Left lung (tissue), 10 donors: Measurements from ENCODE around the gene PMIS2. TPM values are rescaled to one million over a fixed set of nuclear protein-coding genes. Genes with fewer than 3 reads are reported as not detected.

ENCODE experiments used
- ATAC-seq: fragments of 200-7000 bp; cut with Tn5 transposase; one replicate; pipeline ENCODE4 v1.9.1; 2020; ENCODE audit warnings: moderate library complexity
- DNase-seq, 4 donors: peaks; one replicate each; pipeline ENCODE4 v3.0.0-alpha.2; 2013 to 2020
- H3K27ac ChIP-seq, 2 donors: fragments of 200-600 bp; sonication (generic) in 1 of 2; one replicate each; pipeline versions ENCODE4 v1.5.0 to v1.8.0; 2020 to 2021
- H3K27me3 ChIP-seq, 2 donors: fragments of 200-600 bp; sonication (generic) in 1 of 2; one replicate each; pipeline versions ENCODE4 v1.5.0 to v1.8.0; 2020 to 2021
- H3K36me3 ChIP-seq, 2 donors: fragments of 200-600 bp; sonication (generic) in 1 of 2; one replicate each; pipeline versions ENCODE4 v1.5.0 to v1.8.0; 2020 to 2021
- H3K4me1 ChIP-seq, 2 donors: fragments of 200-600 bp; one replicate each; pipeline ENCODE4 v1.8.0; 2021
- H3K4me3 ChIP-seq, 2 donors: fragments of 200-600 bp; sonication (generic) in 1 of 2; one replicate each; pipeline versions ENCODE4 v1.5.0 to v1.8.0; 2020 to 2021; ENCODE audit warnings: mild to moderate bottlenecking in 1 of 2
- H3K9me3 ChIP-seq, 2 donors: fragments of 200-600 bp; sonication (generic) in 1 of 2; one replicate each; pipeline versions ENCODE4 v1.5.0 to v1.8.0; 2020 to 2021
- intact Hi-C, 2 donors: fragments of 100-400 bp; cut with DNase I; formaldehyde crosslinking; loops; one replicate each; pipeline versions ENCODE4 v1.11.2 to v1.14.2; 2022
- polyA plus RNA-seq, 6 donors: library from polyadenylated mRNA; unstranded; fragments of 120-200 nt; gene quantifications; one replicate each; pipeline ENCODE4 v1.2.1, GENCODE V29; 2013; ENCODE audit not compliant: insufficient read length in 6 of 6
- total RNA-seq, 2 donors: library from RNA; stranded (reverse); fragmentation: NEBNext Ultra II Directional; extraction: Animal tissue kit (Norgen Biotek cat#: 25700); gene quantifications; one replicate each; pipeline ENCODE4 v1.2.1, GENCODE V29; 2021
- TF ChIP-seq, protein P1 (sequence below), 2 donors: fragments of 200-600 bp; sonication (generic) in 1 of 2; IDR thresholded peaks; one replicate each; pipeline versions ENCODE4 v1.5.0 to v1.8.0; 2021; ENCODE audit warnings: antibody characterized with exemption in 2 of 2
- donor health status: DM: no; HTN: yes; CAD: no.
- donor health status: DM: no; HTN: no; CAD: no.

The PMIS2 gene
- total and polyA plus RNA-seq, 8 donors: not detected

- Histone ChIP-seq H3K9me3 (no peaks in the 10 kb centered on the region), H3K36me3 (peaks cover 0 to 15% of the 10 kb centered on the region in 2 donors), H3K4me3 (peak overlapping the region; percentile 75 to 95), H3K27ac (no peak overlapping the region), H3K27me3 (no peaks in the 10 kb centered on the region), H3K4me1 (peaks cover 9 to 23% of the 10 kb centered on the region in 2 donors)
- ATAC-seq (no peak), DNase-seq (no peak)
- TF ChIP-seq, protein P1, sequence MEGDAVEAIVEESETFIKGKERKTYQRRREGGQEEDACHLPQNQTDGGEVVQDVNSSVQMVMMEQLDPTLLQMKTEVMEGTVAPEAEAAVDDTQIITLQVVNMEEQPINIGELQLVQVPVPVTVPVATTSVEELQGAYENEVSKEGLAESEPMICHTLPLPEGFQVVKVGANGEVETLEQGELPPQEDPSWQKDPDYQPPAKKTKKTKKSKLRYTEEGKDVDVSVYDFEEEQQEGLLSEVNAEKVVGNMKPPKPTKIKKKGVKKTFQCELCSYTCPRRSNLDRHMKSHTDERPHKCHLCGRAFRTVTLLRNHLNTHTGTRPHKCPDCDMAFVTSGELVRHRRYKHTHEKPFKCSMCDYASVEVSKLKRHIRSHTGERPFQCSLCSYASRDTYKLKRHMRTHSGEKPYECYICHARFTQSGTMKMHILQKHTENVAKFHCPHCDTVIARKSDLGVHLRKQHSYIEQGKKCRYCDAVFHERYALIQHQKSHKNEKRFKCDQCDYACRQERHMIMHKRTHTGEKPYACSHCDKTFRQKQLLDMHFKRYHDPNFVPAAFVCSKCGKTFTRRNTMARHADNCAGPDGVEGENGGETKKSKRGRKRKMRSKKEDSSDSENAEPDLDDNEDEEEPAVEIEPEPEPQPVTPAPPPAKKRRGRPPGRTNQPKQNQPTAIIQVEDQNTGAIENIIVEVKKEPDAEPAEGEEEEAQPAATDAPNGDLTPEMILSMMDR (IDR thresholded peaks at IDR 0.05): no peak
- intact Hi-C loops: no loop called here
Observed at GRCh38 chr19:35546532-35546931, 39.4 kb upstream of the PMIS2 start.

DNA sequence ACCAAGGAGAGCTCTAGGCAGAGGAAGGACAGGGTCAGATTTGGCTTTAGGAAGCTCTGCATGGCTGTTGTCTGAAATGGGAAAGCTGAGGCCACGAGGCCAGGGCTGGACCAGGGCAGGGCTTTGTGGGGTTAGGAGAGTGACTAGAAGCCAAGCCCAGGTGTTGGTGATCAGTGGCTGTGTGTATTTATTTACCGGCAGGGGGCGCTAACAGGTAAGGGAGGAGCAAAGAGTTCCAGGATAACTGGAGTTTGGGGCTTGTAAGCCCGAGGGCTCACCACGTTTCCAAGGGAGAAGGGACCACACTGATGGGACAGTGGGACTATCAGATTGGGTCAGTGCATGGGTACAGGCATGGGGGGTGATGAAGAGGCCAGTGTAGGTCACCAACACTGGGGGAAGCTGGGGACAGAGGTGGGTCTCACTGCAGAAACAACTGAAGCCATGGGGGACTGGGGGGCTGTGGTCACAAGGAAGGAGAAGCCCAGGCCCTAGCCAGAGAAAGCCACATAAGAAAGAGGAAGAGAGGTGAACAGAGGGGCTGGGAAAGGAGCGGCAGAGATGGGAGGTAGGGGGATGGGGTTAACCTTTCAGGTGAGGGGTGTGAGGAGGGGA is 36.7 kb upstream of the PMIS2 start:
- Histone ChIP-seq H3K9me3 (no peaks in the 10 kb centered on the region), H3K27ac (no peak overlapping the region), H3K36me3 (peaks cover 0 to 15% of the 10 kb centered on the region in 2 donors), H3K4me1 (peaks cover 9 to 20% of the 10 kb centered on the region in 2 donors), H3K4me3 (no peak overlapping the region), H3K27me3 (no peaks in the 10 kb centered on the region)
- intact Hi-C loops: no loop called here
- ATAC-seq: peak; percentile 24
- DNase-seq: peak in 1 of 4 donors; percentile 58
- TF ChIP-seq, protein P1 (IDR thresholded peaks at IDR 0.05): peak; percentile 71 to 75

DNA sequence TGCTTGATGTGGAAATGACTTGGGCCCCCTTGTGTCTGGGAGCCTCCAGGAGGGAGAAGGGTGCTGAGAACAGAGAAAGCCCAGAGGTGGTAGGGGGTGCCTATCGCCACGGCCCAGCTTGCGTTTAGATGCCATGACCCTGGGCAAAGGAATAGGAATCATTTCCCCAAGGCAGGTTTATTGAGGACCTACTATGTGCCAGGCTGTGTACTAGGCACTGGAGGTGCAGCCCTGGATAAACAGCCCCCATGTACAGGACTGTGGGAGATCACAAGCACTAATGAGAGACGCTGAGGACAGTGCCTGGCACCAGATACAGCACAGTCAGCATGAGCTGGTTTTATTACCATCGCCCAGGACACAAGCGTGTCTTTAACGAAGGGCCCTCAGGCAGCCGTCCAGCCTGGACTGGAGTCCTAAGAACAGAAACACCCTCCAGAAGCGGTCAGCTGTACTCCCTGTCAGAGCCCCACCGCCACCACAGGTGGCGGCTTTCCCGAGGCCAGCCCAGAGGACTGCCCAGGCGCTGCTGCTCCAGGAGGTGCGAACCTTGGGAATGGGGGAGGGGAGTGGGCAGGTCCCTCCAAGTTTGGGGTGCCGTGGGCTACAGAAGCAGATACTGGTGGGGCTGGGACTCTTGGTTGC is 36.0 kb upstream of the PMIS2 start:
- ATAC-seq: no peak
- Histone ChIP-seq H3K4me1 (peaks cover 9 to 13% of the 10 kb centered on the region in 2 donors), H3K9me3 (no peaks in the 10 kb centered on the region), H3K27me3 (peaks cover 0 to 1% of the 10 kb centered on the region in 2 donors), H3K4me3 (no peak overlapping the region), H3K36me3 (peaks cover 0 to 15% of the 10 kb centered on the region in 2 donors), H3K27ac (no peak overlapping the region)
- DNase-seq: no peak
- TF ChIP-seq, protein P1 (IDR thresholded peaks at IDR 0.05): no peak
- intact Hi-C loops: no loop called here

- H3K27ac ChIP-seq: no peak overlapping the region
- no peak for ATAC-seq
- H3K4me3 ChIP-seq: no peak overlapping the region
- intact Hi-C loops: no loop called here
- H3K4me1 ChIP-seq: peaks cover 5 to 6% of the 10 kb centered on the region in 2 donors
- peaks cover 0 to 11% of the 10 kb centered on the region in 2 donors for H3K27me3 ChIP-seq
- peak in 1 of 4 donors; percentile 46 for DNase-seq
- H3K36me3 ChIP-seq: peaks cover 0 to 15% of the 10 kb centered on the region in 2 donors
- H3K9me3 ChIP-seq: no peaks in the 10 kb centered on the region
- TF ChIP-seq, protein P1 (IDR thresholded peaks at IDR 0.05): no peak
Observed at GRCh38 chr19:35551091-35551810, 34.7 kb upstream of the PMIS2 start.
